AG04449 (cell line): ENCODE measurements around the gene MSL3.

Experiments used
- CTCF ChIA-PET: fragments of 350-600 bp; formaldehyde crosslinking; extraction: SDS; loops from one replicate; lab custom pipeline; 2021; ENCODE audit warnings: antibody characterized with exemption; lab: Yijun Ruan, JAX
- POLR2A ChIA-PET: fragments of 400-600, 350-600 bp; formaldehyde crosslinking; extraction: SDS; loops from one replicate; lab custom pipeline; 2020; ENCODE audit warnings: antibody characterized with exemption, inconsistent platforms; lab: Yijun Ruan, JAX
- DNase-seq: peaks from one replicate; pipeline ENCODE4 v3.0.0-alpha.2; 2010; ENCODE audit warnings: low read depth, low spot score
- H3K4me3 ChIP-seq: 2 replicates; pipeline ENCODE4 v1.5.1; 2011; ENCODE audit warnings: low read depth, mild to moderate bottlenecking, control low read depth, low read length
- TF ChIP-seq, protein P1 (sequence below): IDR thresholded peaks from one replicate; pipeline ENCODE4 v1.5.1; 2011; ENCODE audit warnings: mild to moderate bottlenecking, moderate library complexity, low read length, control low read depth, inconsistent platforms; ENCODE audit not compliant: insufficient read depth; ENCODE audit errors: missing control alignments

The MSL3 gene

DNA sequence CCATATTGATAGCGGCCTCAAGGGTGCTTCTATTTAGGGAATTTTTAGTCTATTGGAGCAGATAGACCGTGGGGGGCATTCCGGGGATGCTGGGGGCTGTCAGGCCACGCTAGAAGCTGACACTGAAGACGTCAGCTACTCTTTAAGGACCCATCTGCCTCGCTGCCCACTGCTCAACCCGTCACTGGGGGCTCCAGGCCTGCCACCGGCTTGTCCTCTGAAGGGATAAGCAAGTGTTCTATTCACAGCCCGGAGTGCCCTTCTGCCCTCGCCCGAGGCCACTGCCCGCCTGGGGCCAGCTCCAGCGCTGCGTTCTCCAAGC lies 679 bp upstream of the MSL3 start:
- ChIA-PET POLR2A (interaction anchor here (0.7 kb wide), 1 partner anchor 13 kb away, joined by 3 read pairs; no protein-coding TSS in a partner anchor), CTCF (interaction anchor here (0.9 to 2.1 kb wide), 3 partner anchors 10 to 375 kb away, joined by 3 to 13 read pairs (median 3); no protein-coding TSS in a partner anchor)
- no peak for DNase-seq
- peak overlapping the region; percentile 57 for H3K4me3 ChIP-seq
- TF ChIP-seq, protein P1, sequence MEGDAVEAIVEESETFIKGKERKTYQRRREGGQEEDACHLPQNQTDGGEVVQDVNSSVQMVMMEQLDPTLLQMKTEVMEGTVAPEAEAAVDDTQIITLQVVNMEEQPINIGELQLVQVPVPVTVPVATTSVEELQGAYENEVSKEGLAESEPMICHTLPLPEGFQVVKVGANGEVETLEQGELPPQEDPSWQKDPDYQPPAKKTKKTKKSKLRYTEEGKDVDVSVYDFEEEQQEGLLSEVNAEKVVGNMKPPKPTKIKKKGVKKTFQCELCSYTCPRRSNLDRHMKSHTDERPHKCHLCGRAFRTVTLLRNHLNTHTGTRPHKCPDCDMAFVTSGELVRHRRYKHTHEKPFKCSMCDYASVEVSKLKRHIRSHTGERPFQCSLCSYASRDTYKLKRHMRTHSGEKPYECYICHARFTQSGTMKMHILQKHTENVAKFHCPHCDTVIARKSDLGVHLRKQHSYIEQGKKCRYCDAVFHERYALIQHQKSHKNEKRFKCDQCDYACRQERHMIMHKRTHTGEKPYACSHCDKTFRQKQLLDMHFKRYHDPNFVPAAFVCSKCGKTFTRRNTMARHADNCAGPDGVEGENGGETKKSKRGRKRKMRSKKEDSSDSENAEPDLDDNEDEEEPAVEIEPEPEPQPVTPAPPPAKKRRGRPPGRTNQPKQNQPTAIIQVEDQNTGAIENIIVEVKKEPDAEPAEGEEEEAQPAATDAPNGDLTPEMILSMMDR: no peak

DNA sequence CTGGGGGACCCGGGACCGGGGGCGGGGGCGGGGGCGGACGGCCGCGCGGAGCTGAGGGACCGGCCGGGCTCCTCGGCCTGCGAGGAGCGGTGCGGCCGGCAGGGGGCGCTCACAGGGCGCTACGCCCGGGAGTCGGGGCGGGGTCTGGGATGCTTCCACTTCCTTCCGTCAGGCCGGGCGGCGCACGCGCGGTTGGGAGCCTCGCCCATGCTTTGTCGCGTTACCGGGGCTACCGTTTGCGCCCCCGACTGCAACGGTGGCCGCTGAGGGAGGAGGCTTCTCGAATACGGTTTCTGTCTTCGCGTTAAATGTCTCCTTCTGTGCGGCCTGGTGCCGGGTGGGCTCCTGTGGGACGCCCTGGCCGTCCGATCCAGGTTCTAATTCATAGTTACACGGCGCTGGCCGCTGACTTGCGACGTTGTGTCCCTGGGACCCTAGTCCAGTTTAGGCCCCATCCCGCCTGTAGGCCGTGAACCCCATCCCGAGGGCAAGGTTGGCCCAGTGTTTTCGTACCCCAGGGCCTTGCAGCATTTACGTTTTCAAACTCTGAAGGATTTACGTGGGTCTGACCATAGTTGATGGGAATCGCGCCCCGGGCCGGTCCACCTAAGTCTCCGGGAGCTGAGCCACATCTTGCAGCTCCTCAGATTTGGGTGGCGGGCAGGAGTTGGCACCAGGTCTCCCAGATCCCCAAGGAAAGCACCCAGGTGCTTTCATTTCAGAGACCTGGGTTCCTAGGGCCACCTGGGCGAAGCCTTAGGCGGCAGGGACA lies 549 bp downstream of the MSL3 start:
- DNase-seq: no peak
- H3K4me3 ChIP-seq: peak overlapping the region; percentile 78
- ChIA-PET POLR2A (no interaction called here), CTCF (interaction anchor here (0.6 to 2.1 kb wide), 10 partner anchors 8 to 280 kb away, joined by 3 to 13 read pairs (median 4); no protein-coding TSS in a partner anchor)
- TF ChIP-seq, protein P1: peak; percentile 54

DNA sequence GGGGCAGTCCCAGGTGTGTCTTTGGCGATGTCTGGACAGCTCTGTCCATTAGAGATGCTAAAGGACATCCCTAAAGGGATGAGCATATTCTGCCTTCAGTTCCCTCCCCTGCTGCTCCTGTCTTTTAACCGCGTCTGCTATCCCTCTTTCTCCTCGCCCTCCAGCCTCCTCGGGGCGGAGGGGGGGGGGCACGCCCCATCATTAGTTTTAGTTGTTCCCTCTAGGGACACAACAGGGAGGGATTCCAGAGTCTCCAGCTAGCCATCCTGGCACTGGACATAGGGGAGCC lies 1.1 kb downstream of the MSL3 start:
- TF ChIP-seq, protein P1: no peak
- POLR2A ChIA-PET: no interaction called here
- CTCF ChIA-PET: interaction anchor here (0.6 to 1.6 kb wide), 9 partner anchors 8 to 281 kb away, joined by 3 to 5 read pairs (median 3); no protein-coding TSS in a partner anchor
- DNase-seq: no peak
- peak overlapping the region; percentile 78 for H3K4me3 ChIP-seq

DNA sequence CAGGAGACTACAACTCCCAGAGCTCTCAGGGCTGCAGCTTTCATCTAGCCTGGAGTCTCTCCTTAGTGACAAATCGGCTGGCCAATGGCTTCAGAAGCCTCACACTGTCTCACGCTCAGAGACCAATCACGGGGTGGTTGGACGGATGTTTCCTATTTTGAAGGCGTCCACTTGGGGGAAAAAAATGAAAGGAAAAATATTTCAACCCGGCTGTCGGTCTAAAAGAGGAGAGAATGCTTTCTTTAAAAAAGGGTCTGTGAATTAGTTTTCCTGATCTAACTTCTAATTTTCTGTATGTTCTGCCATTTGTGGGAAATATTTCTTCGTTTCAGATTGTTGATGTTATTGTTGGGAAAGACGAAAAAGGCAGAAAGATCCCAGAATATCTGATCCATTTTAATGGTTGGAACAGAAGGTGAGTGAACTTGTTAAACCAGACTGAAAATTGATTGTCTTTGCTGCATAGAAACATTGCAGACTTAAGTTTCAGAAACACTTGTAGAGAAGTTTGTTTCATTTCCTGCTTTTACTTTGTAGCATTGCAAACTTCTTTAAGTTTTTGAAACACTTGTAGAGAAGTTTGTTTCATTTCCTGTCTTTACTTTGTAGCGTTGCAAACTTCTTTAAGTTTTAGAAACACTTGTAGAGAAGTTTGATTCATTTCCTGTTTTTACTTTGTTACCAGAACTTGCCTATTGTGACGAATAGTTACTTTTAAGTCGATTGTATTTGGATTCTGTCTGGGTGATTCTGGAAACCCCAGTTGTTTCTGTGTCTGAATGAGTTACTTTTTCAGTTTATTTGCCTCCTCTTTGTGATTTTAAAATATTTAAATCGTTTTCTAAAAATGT lies 1.6 kb downstream of the MSL3 start:
- peak; percentile 41 for DNase-seq
- ChIA-PET POLR2A (no interaction called here), CTCF (interaction anchor here (0.6 to 1.6 kb wide), 8 partner anchors 8 to 281 kb away, joined by 3 to 5 read pairs (median 3); no protein-coding TSS in a partner anchor)
- TF ChIP-seq, protein P1: no peak
- peak overlapping the region; percentile 78 for H3K4me3 ChIP-seq

DNA sequence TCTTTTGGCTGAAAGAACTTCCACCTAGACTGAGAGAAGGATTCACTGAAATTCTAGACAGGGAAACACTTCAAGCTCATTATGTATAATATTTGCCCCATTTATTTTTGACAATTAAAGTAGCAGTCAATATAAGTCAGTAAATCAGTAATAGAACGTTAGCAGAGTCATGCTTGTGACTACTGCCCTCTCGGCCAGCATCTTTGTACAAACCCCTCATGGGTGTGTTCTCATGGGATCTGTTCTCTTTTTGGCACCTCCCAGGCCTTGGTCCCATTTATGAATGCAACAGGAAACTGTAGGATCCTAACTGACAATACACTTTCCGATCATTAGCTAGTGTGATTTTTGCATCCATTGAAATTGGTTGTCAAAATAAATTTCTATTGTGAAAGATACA lies 2.9 kb downstream of the MSL3 start:
- ChIA-PET POLR2A (no interaction called here), CTCF (interaction anchor here (0.6 to 2.3 kb wide), 3 partner anchors 10 to 251 kb away, joined by 3 to 8 read pairs (median 3); no protein-coding TSS in a partner anchor)
- H3K4me3 ChIP-seq: no peak overlapping the region
- TF ChIP-seq, protein P1: no peak
- DNase-seq: no peak
